HCEC 1CT (cell line): Measurements from ENCODE around the gene SPAG9.

Experiments used
- DNase-seq: peaks from one replicate; pipeline ENCODE4 v3.0.0-alpha.2; 2017

Gene SPAG9

DNA sequence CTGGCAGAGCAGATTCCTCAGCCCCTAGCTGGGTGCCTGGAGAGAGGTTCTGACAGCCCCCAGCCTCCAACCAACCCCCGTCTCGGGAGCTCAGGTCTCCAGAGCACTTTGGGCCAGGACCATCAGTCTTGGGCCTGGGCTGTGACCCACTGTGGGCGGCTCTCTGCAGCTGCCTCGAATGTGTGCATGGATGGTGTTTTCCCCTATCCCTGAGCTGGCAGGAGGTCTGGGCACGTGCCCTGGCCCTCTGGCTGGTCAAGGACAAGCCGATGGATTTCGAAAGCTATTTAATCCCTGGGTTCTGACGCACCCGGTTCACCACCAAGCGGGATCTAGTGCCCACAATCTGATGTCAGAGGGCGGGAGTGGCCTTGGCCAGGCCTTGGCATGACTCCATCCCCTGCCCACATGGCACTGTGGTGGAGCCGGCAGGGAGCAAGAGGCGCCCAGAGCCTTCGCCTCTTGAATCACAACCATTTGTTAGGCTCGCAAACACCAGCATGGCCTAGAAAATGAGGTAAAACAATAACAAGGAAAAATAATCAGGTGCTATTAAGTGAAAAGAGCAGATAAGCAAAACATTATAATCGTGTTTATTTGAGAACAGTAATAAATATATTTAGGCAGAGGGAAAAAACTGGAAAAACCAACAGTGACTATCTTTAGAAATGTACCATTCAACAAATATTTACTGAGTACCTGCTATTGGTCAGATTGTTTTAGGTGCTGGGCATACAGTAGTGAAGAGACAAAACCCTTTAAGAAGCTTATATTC is 185.3 kb downstream of the SPAG9 start:
- peak; percentile 6 for DNase-seq

DNA sequence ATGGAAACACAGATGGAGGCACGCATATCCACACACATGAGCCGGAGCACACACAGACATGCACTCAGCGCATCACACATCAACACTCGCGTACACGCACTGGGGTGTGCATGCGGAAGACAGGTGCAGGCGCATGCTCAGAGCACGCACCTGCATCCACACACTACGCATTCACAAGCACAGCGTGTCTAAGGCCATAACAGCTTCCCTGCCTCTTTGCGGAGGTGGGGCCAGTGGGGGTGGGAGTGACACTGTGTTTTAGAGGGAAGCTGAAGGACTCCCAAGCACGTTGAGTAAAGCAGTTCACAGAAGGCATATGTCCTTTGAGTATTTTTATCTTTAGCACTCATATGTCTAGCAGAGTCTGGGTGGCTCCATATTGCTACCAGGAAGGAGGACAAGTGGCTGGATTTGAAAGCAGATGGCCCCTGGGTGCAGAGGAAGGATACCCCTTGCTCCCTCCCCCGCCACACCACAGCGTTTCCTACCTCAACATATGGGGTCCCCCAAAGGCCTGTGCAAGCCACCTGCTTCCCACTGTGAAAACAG is 185.9 kb downstream of the SPAG9 start:
- DNase-seq = no peak

DNA sequence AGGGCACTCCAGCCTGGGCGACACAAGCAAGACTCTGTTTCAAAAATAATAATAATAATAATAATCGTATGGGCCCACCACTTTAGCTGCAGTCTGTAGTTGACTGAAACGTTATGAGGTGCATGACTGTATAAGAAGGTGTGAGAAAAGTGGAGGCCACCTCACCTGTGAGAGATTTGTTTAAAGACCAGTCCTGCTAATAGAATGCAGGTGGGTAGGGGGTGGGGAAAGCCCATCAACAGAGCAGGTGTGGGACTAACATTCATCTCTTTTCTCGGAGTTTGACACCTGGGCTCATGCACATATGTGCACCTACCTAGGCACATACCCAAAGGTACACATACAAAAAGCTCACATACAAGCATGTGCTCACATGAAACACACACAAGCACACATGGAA is 186.5 kb downstream of the SPAG9 start:
- DNase-seq = no peak

DNA sequence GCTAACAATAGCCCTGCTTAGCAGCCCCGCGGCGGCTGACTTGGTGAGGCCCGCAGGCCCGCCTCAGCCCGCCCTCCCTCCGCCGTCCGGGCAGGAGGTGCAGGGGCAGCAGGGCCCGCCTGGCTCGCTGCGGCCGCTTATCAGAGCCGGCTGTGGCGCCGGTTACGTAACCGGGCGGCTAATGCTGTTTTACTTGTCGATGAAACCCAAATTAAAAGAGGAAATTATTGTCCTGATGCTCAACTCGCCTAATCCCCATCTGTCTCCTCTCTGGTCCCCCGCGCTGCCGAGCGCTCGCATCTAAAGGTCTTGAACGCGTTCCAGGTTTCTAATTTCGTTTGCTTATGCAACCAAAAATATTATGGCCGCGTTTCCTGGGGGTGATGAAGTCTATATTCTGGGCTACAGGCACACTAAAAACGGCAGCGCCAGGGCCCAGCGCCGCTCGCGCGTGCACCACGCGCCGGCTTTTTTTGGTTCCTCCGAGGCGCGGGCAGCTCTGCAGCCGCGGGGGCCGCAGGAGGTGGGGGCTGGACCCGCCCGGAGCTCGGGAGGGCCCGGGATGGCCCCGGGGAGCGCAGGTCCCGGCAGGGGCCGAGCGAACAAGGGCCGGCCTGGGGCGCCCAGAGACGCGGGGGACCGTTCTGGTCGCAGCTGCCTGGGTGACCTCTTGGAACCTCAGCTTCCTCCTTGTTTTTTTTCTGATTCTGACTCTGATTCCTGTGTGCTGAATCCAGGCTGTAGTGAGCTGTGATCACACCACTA is 189.3 kb downstream of the SPAG9 start:
- peak; percentile 72 for DNase-seq

GRCh38 chr17:50928646-50929045 is 192.0 kb downstream of the SPAG9 start:
- no peak for DNase-seq

DNA sequence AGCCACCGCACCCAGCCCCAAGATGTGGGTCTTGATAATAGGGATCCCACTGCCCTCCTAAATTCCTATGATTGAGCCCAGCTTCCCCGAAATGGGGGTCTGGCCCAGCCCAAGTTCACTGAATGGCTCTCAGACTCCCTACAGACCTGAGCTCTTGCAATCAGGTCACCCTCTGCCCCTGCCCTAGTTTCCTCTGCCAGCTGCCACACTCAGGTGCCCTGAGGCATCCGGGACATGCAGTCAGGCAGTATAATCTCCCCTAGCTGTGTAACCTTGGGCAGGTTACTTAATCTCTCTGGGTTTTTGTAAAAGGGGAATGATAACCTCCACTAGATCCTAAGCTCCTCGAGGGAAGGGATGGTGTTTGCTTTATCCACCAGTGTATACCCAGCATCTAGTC is 193.4 kb downstream of the SPAG9 start:
- DNase-seq = no peak

DNA sequence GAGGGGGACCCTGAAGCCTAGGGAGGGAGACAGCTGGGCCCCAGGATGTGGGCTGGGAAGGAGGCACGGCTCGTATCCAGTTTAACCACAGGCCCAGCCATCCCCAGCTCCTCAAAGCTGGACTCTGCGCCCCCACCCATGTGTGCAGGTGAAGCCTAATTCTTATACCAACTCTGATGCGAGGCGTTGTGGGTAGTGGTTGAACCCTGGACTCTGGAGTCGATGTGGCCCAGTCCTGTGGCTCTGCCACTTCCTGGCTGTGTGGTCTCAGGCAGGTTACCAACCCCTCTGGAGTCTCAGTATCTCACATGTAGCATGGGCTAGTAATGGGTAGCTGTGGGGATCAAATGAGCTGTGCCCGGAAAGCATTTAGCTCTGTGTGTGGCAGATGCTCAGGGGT is 194.1 kb downstream of the SPAG9 start:
- DNase-seq = no peak

GRCh38 chr17:50925296-50925891 is 195.3 kb downstream of the SPAG9 start:
- no peak for DNase-seq

- no peak for DNase-seq
Observed at GRCh38 chr17:50924800-50925199, 195.9 kb downstream of the SPAG9 start.

DNA sequence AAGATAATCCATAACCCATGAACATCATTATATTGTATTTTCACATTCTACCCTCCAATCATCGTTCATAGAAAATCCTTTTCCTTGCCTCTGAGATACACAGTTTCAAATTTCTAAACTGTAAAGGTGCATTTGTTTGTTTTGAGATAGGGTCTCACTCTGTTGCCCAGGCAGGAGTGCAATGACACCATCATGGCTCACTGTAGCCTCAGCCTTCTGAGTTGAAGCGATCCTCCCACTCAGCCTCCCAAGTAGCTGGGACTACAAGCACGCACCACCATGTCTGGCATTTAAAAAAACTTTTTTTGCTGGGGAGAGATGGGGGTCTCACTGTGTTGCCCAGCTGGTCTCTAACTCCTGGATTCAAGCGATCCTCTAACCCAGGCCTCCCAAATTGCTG is 196.4 kb downstream of the SPAG9 start:
- DNase-seq = no peak

- no peak for DNase-seq
Observed at GRCh38 chr17:50923611-50924010, 197.1 kb downstream of the SPAG9 start.

DNA sequence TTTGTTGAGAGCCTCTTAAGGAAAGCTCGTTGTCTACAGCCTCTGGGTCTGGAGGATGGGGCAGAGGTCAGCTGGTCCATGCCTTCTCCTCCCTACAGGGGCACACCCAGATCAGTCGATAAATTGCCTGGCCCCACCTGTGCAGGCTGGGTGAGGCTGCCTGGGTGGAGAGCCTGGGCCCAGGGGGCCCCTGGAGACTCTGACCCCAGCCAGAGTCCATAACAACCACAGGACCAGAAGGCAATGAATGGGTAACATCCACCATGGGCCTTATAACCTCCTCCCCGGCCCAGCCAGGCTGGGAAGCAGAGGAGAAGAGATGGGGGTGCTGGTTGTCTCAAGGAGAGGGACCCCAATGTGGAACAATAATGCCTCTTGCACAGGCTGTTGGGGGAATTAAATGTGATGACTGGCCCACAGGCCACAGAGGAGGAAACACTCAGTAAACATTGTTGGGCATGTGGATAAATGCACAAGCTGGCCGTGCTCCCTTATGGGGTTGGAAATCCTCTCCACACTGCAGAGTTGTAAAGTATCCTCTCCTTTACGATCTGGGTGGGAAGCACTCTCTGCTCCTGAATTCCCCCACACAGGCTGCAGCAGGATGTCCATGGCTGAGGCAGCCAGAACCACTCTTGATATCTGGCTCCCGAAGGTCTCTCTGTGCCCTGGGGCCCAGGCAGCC is 197.8 kb downstream of the SPAG9 start:
- no peak for DNase-seq

GRCh38 chr17:50922107-50922506 is 198.6 kb downstream of the SPAG9 start:
- peak; percentile 23 for DNase-seq

GRCh38 chr17:50920891-50921586 is 199.6 kb downstream of the SPAG9 start:
- DNase-seq = no peak

DNA sequence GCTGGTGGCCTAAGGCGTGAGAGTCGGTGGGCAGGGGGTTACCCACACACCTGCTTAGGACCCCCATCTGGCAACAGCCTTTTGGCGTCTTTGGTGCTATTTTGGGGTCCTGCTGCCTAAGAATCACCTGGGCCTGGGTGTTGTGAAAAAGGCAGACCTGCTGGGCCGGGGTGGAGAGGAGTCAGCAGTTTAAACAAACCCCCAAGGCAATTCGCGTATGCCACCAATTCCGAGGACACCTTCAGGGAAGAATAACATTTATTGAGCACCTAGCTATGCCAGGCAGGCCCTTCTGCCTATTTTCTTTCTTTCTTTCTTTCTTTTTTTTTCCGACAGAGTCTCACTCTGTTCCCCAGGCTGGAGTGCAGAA is 200.6 kb downstream of the SPAG9 start:
- DNase-seq = no peak

DNA sequence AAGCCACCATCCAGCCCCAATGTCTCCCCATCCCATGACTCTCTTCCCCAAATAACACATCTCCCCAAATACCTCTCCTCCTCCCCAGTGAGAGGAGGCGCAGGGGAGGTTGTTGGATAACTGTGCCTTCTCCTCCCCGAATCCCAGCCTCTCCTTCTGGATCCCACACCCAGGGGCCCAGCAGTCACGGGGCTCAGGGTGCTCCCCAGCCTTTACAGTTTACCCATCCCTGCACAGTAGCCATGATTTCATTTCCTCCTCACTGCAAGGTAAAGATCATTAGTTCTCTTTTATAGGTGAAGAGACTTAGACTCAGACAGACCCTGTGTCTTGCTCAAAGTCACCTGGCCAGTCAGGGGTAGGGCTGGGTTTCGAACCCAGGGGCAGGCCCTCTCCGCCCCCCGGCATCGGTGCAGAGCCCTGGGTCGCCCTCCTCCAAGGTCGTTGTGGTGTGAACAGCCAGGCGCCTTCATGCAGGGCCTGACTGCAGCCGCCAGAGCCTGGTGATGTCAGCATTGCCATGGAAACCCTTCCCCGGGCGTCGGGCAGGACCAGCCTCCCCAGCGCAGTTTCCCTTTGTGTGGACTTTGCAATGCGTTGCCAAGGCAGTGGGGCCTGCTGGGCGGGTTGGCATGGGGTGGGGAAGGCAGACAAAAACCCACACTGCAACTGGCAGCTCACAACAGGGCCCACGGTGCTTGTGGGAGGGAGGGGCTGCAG is 201.2 kb downstream of the SPAG9 start:
- DNase-seq = peak; percentile 27

GRCh38 chr17:50918933-50919296 is 201.8 kb downstream of the SPAG9 start:
- no peak for DNase-seq

DNA sequence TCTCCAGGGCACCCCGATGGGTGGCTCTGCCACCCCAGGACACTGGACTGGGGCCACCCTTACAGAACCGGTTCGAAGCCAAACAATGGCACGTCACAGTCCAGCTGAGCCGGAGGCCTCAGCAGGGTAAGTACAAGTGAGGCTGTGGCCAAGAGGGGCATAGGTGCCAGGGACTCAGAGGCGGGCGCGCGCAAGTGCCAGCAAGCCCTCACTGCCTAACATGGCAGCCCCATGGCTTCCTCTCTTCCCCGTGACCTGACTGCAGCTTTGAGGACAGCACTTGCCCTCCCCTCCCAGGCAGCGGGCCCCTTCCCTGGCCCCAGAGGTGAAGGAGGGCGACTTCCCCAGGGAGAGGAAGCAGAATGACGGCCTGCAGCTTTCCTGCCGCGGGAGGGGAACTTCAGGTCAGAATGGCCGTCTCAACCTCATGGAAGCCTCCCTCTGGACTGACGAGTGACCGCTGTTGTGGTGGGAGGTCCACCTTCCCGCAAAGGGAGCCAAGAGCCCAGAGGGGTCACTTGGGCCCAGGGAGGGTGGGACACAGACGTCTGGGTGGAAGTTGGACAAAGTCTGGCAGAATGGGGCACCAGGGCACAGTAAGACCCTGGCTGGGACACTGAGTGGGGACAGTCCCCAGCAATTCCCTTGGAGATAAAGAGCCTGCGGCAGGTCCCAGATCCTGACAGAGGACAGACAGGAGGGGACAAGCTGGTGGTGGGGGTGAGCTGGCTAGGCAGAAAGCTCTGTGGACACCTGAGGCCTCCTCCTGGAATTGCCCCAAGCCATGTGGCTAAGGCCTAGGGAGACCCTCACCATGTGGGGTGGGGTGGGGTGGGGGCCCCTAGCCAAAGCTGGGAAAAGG is 202.4 kb downstream of the SPAG9 start:
- no peak for DNase-seq

DNA sequence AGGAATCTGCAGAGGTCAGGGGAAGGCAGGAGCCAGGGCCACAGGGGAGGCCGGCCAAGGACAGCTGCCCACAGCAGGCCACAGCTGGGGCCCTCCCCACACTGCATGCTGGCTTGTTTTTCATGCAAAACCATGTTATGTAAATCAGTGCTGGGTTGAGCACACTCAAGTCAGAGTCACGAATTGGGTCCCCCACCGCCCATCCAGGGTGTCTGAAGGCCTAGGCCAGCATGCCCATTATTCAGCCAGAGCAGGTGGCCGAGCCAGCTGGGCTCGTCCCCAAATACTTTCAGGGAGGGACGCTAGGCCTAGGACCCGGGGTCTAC is 203.3 kb downstream of the SPAG9 start:
- DNase-seq = no peak

- DNase-seq = no peak
Observed at GRCh38 chr17:50916708-50917417, 203.8 kb downstream of the SPAG9 start.
